ENCODE measurements around the gene NLGN4Y.

NLGN4Y gene

DNA sequence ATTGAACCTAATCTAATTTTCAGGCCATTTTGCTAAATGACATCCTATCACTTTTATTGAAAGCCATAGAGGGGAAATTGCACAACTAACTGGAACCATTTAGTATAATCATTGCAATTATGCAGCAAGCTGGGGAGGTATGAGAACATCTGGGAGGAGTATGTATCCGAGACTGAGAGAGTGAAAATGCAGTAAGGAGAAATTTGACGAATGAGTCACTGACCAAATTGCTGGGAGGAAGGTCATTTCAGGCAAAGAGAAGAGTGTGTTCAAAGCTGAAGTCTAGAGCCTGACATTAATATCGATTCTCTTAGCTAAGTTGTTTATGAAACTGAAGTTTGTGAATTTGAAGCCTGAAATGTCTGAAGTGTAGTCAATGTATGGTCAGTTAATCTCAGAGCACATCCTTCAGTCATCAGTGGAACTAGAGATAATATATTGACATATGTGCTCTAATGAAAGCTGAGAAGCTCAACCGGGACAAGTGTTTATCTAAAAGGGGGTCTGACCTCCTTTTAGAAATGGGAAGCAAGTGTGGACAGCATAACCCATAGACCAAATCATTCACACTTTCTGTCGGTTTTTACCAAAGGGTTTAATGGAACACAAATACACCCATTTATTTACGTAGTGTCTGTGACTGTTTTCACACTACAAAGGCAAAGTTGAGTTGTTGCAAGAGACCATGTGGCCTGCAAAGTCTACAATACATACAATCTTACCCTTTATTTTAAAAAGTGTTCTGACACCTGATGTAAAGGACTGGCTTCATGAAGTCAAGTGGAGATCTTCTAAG, 120.0 kb downstream of the NLGN4Y start:
- DNase-seq (ENCODE audit: low read depth): no peak

DNA sequence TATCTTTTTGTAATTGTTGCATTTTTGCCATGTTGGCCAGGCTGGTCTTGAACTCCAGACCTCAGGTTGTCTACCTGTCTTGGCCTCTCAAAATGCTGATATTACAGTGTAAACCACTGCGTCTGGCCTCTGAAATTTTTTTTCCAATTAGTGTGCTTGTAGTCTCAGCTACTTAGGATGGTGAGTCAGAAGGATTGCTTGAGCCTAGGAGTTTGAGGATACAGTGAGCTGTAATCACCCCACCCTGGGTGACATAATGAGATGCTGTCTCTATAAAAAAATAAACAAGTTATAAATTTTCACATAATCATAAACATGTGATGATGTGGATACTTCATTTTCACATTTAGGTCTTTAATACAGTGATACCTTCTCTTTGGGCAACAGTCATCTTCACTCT, 154.9 kb downstream of the NLGN4Y start:
- no peak for DNase-seq (ENCODE audit: low read depth)

DNA sequence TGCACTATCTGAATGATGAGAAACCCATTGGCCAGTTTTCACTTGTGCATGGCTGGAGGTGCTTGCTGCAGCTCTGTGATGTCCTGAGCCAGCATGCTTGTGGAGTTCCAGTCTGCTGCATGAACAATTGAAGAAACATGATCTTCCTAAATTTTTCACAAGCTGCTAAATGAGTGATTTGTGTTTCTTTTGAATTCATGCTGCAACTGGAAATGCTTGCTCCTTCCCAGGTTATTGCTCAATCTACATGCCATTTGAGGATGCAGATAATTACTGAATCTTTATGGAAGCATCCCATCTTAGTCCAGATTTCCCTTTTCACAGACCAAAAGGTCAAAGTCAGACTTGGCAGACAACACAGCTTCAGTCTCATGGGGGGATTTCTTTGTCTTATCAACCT, 170.2 kb downstream of the NLGN4Y start:
- DNase-seq (ENCODE audit: low read depth): no peak

DNA sequence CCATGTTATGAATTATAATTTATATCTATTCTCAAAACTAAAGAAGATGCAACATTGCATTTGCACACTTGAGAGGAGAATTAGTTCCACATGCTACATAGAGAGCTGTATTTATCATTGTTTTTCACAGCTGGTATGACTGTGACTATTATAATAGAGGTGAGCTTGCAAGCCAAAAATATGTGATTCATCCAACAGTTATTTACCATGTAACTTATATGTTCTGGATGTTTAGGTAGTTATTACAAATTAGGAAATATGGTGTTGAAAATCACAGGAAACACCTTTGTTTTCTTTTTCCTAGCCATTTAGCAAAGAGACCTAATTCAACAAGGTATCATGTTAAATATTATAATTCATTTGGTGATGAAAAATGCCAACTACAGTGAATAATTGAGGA, 183.8 kb downstream of the NLGN4Y start:
- DNase-seq (ENCODE audit: low read depth): no peak

DNA sequence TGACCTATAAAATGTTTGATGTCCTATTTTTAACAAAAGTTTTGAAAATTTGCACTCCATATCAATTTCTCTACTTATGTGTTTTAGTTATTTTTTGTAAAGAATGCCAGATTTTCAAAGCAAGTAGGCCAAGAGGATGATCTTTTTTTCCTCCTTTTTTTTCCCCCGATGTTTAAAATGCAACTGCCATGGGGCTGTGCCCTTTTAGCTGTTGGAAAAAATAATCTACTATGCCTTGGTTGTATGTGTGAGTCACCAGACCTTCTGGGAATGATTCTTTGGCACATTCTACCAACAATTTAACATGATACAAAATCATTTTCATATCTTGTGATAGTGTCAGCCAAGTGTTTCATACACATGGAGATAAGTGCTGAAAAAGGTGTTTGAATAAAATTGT, 217.3 kb downstream of the NLGN4Y start:
- DNase-seq (ENCODE audit: low read depth): no peak

DNA sequence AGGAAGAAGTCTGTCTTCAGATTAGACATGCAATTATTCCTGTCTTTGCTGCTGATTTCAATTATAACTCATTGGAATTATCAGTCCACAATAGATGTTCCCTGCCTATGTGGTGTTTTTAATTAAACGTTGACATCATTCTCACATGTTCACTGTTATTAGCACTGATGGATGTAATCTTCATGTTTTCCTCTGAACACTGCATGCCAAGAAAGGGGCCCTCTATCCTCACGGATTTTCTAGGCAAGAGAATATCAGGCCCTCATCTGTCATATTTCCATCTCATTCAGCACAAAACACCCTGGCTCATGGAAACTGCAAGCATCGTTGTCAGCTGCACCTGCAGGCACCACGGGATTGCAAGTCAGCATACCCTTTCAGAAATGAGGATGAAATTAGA, 224.0 kb downstream of the NLGN4Y start:
- no peak for DNase-seq (ENCODE audit: low read depth)

DNA sequence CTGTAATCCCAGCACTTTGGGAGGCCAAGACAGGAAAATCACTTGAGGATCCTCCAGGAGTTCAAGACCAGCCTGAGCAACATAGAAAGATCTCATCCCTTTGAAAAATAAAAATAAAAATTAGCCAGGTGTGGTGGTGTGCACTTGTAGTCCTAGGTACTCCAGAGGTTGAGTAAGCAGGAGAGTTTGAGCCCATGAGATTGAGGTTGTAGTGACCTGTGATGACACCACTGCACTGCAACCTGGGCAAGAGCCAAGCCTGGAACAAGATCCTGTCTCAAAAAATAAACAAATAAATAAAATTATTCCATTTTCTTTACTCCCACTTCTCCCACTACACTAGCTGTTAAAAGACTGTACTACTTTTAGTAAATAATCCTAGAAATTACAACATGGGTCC, 231.2 kb downstream of the NLGN4Y start:
- no peak for DNase-seq (ENCODE audit: low read depth)

DNA sequence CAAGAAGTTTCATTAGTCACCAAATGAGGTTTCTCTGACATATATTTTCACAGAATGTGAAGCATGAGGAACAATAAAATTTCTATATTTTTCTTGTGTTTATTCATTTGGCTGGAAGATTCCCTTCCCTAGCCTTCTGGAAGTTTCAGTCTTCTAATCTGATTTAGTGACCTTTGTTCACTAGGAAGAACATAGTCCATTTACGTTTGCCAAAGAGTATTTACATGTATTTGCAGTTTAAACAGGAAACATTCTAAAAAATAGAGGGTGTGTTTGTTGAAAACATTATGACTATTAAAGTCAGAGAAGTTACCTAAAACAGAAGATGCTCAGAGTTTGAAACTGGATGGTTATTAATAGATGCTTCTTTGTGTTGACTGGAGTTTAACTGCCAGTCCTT, 238.6 kb downstream of the NLGN4Y start:
- DNase-seq (ENCODE audit: low read depth): no peak

DNA sequence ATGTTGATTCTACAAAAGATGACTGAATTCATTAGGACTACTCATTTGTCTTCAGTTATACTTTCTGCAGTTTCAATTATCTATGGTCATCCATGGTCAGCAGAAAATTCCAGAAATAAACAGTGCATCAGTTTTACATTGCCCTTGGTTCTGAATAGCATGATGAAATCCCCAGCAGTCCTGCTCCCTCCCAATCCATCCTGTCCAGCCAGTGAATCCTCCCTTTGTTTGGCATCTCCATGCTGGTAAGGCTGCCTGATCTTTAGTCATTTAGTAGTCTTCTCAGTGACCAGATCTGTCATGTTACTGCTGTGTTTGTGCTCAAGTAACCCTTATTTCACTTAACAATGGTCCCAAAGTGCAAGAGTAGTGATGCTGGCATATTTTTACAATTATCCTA, 239.3 kb downstream of the NLGN4Y start:
- DNase-seq (ENCODE audit: low read depth): no peak

DNA sequence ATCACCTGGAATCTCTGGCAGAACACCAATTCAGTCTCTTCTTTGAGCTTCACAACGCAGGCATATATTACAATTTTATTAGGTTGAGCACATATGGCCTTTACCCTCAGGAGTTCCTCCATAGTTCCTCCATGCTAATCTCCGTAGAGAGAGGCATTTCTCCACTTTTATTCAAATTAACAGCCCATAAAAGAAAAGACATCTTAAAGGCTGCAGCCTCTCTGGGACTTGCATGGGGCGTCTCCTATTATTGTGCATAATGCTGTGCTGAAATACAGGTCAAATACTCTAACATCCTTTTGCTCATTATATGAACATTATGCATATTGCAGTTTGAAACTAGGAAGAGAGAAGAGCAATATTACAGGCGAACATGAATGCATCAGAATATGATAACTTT, 253.9 kb downstream of the NLGN4Y start:
- DNase-seq (ENCODE audit: low read depth): no peak

DNA sequence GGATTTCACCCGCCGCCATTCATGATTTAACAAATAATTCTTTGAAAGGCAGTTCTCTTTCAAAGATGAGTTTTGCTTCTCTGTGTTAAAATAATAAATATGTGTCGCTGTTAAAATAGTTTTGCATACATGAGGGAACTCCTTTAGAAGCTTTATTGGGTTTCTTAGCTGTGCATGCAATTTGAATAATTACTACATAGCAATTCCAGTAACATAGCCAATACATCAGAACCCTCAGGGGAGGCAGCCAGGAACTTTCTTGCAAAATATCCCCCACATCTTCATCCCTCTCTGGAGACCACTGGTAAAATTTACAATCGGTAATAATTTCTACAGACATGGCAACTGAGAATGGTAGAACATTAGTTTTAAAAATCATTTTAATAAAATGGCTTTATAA, 268.8 kb downstream of the NLGN4Y start:
- DNase-seq (ENCODE audit: low read depth): no peak

DNA sequence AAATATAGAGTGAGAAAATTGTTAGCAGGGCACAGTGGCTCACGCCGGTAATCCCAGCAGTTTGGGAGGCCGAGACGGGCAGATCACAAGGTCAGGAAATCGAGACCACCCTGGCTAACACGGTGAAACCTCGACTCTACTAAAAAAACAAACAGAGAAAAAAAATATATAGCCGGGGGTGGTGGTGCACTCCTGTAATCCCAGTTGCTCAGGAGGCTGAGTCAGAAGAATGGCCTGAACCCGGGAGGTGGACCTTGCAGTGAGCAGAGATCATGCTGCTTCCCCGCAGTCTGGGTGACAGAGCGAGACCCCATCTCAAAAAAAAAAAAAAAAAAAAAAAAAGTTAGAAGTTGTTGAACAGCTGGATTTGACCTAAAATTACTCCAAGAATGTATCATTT, 269.3 kb downstream of the NLGN4Y start:
- DNase-seq (ENCODE audit: low read depth): no peak

DNA sequence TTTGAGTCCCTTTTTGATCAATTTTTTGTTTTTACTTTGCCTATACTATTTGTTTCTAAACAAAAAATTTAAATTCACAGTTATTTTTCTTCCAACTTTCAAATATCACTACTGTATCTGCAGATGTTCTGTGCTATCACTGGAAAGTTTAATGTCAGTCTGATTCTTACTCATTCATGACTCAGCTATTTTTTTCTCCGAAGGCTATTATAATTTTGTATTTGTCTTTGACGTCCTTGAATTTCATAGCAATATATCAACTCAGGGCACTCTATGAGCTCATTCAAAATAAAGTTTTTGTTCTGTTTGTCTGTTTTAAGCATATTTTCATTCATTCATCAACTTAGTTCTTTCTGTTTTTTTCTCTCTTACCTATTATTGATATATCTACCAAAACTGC, 273.7 kb downstream of the NLGN4Y start:
- no peak for DNase-seq (ENCODE audit: low read depth)

DNA sequence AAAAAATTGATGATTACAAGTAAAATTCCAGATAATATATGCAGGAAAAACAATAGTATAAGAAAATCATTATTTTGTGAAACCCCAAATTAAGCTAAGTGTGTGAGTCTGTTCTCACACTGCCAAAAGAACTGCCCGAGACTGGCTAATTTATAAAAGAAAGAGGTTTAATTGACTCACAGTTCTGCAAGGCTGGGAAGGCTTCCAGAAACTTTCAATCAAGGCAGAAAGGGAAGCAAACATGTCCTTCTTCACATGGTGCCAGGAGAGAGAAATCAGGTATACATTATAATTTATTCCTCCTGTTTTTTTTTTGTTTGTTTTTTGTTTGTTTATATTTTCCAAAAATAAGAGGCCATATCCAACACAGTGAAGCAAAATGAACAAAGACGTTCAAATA, 276.8 kb downstream of the NLGN4Y start:
- no peak for DNase-seq (ENCODE audit: low read depth)

DNA sequence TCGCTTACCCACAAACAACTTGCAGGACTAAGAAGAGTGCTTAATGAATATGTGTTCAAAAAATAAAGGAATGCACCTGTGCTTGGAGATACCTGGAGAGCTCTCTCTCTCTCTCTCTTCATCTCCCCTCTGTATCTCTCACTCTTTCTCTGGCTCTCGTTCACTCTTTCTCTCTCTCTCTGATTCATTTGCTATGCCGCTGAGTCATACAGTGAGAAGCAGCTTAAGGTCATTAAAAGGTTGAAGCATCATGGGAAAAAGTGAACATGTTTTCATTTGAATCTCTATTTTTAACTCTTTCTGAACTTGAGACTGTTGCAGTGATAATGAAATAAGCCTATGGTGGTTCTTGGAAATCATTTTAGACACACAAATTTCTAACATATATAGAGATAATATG, 277.8 kb downstream of the NLGN4Y start:
- no peak for DNase-seq (ENCODE audit: low read depth)

DNA sequence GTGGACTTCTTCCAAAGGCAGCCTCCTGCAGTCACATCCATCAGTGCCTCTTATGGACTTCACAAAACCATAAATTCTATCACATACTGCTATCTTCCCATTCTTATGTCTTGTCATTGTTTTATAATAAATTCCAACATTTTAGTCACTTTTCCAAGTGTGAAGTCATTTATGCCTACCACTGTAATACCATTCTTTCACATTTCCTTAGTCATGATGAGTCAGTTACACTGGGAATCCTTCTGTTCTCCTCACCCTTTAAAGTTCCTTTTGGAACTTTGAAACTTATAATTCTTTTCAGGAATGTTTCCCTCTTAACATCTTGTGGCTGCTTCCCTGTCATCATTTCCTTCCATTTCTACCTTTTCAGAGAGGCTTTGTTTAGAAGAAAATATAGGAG, 279.7 kb downstream of the NLGN4Y start:
- no peak for DNase-seq (ENCODE audit: low read depth)

DNA sequence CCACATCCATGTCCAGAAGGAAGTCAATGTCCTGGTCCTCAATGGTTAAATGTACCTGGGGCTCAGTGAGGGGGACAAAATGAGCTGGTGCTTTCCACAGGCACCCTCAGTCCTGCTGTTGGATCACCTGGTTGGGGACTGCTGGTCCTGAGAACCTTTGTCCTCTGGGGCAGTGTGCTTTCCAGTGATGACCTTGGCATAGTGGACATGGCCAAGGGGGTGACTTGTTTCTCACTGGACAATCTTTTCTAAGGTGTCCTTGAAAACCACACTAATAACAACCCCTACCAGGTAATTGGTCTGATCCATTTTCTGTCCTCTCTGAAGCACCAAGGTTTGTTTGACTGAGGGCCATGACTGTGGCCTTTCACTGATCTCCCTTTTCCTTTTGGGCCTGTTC, 294.1 kb downstream of the NLGN4Y start:
- no peak for DNase-seq (ENCODE audit: low read depth)

DNA sequence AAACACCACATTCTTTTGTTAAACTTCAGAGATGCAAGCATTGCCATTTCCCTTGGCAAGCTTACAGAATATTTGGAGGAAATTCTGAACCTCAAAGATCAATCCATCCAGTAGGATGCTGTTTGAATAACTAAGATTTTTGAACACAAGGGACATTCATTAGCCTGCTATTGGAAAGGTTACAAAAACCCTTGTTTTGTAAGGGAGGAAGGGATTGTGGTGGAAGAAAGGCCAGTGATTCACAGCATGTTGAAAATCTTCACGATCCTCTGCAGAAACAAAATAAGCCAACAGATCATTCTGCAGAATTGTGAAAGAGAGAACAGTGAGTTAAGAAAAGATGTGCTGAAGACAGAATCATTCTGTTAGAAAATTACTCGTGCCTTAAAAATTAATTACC, 297.9 kb downstream of the NLGN4Y start:
- no peak for DNase-seq (ENCODE audit: low read depth)

DNA sequence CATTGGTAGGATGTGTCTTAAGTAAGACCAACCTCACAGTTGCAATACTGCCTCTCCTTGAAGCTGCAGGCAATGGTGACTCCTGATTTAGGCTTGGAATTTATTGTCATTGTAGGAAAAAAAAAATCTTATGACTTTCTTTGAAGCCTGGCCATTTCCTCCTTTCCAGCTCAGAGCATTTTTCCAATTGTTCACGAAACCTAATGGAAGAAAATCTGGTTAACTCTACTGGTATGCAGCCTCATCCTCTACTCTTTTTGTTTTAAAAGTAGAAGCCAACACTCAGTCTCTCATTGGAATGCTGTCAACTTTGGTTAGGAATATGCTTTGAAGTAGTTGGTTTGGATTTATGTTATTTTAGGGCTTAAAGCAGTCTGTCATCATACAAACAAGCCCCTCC, 298.6 kb downstream of the NLGN4Y start:
- no peak for DNase-seq (ENCODE audit: low read depth)

DNA sequence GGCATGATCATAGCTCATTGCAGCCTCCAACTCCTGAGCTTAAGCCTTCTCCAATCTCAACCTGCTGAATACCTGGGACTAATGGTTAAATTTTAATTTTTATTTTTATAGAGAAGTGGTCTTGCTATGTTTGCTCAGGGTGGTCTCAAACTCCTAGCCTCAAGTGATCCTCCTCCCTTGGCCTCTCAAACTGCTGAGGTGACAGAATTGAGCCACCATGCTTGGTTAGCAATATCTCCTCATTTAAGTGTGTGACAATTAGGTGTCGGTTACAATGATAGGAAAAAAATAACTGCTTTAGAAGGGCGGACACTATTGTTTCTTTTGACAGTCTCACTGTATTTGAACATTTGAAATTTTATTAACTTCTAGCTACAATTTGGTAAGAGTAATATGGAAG, 300.3 kb downstream of the NLGN4Y start:
- no peak for DNase-seq (ENCODE audit: low read depth)

DNA sequence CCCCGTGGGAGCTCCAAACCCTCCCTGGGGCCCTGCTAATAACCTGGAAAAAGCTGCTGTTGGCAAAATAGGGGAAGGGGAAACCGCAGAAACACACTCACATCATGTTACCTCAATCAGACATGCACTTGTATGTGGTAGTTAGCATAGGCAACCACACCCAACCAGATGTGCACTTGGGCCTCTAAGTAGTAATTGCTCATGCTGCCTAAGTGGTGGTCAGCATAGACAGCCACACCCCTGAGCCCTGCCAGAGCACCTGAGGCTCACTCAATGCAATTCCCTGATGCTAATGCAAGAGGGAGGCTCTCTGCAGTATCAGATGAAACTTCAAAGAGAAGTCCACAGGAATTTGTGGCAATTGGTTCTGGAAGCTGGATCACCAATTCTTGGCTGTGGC, 301.4 kb downstream of the NLGN4Y start:
- no peak for DNase-seq (ENCODE audit: low read depth)

DNA sequence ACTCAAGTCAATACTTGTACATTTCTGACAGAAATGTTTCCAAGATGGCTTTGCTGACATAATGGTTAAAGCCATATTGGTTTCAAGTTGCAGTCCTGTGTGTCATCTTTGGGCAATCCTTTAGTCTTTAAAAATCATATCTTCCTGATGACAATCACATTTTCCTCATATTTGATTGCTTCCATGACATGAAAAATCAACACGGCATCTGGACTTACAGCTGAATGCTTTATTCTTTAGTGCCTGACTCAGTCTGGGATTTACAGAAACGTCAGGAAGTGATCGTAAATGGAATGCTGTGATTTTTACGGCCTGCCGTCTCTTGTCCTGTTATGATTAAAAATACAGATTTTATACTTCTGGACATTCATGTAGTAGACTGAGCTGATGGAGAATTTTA, 304.2 kb downstream of the NLGN4Y start:
- no peak for DNase-seq (ENCODE audit: low read depth)

DNA sequence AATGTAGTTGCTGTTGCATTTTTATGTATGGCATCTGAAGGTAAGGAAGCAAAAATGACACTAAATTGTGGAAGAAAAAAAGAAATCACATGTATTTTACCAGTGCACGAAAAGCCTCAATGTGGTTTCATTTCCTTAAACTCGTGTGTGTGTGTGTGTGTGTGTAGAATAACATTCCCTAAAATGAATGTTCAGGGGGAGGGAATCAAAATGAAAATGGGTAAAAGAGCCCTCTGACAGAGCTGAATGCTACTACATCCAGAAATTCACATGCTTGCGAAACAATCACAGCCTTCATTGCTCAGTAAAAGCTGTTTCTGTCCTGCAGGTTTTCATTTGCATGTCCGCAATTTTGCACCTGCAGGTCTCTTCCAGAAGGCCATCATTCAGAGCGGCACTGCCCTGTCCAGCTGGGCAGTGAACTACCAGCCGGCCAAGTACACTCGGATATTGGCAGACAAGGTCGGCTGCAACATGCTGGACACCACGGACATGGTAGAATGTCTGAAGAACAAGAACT, 305.1 kb downstream of the NLGN4Y start:
- DNase-seq (ENCODE audit: low read depth): no peak
